Left renal cortex interstitium (tissue), 4 donors: Measurements from ENCODE around the gene MCU. TPM values are rescaled to one million over a fixed set of nuclear protein-coding genes. Genes with fewer than 3 reads are reported as not detected.
A peak's percentile ranks its signal among the peaks of the same experiment; 100 is the strongest.

Experiments used
- DNase-seq, 4 donors: peaks; one replicate each; pipeline ENCODE4 v3.0.0-alpha.2; 2013; ENCODE audit warnings: low read depth in 4 of 4, low spot score in 2 of 4, missing footprints in 1 of 4
- polyA plus RNA-seq, 4 donors: library from polyadenylated mRNA; unstranded; fragments of 120-200 nt; gene quantifications; one replicate each; pipeline ENCODE4 v1.2.1, GENCODE V29; 2013; ENCODE audit not compliant: insufficient read length in 4 of 4

MCU gene
- polyA plus RNA-seq, 4 donors: 35.4 to 52.6 (median 48.2) TPM

- DNase-seq: no peak
Observed at GRCh38 chr10:72830625-72831024, 138.7 kb downstream of the MCU start.

GRCh38 chr10:72831696-72832409, 139.9 kb downstream of the MCU start:
- DNase-seq: no peak

- DNase-seq: no peak
Observed at GRCh38 chr10:72832701-72833100, 140.8 kb downstream of the MCU start.

- peak in 3 of 4 donors; percentile 30 to 52 (median 34) for DNase-seq
Observed at GRCh38 chr10:72834183-72834825, 142.4 kb downstream of the MCU start.

DNA sequence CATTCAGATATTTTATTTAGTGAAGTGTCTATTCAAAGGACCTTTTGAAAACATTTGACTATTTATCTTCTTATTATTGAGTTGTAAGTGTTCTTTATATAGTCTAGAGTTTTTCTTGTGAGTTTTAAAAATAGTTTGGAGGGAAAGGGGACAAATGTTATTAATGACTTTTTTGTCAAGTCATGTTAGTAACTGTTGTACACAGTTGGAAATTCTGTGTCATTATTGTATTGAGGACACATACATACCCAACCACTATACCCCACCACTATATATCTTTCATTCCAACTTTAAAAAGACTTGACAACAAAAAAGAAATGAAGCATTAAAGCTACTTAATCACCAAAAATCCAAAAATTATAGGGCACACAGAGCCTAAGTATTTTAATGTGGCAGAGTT, 148.4 kb downstream of the MCU start:
- no peak for DNase-seq

DNA sequence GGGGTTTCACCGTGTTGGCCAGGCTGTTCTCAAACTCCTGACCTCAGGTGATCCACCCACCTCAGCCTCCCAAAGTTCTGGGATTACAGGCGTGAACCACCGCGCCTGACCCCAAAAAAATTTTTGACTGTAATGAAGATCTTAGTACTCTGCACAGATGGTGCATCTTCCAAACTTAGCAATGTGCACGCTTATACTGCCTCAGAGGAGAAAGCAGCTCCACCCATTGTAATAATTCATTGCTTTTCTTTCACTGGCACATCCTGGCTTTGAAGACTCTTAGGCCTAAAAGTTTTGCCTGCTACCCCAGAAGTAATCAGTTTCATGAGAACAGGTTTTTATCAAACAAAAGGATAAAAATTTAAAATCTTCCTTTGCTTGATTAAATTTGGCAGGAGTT, 149.5 kb downstream of the MCU start:
- no peak for DNase-seq

DNA sequence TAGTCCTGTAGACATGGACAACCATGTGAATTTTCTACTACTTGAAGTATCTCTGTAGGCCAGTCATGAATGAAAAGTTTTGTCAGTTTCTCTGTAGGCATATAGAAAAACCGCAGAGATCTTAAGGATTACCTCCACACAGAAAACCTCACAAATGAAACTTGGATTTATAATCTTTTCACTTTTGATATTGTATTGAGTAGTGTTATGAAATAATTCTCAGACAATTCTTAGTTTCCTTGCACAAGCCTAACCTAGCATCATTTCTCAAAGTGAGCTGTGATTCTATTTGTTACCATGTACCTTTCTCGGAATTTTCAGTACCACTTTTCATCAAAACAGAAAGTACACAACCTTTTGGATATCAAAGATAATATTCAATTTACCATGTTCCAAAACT, 150.2 kb downstream of the MCU start:
- DNase-seq: no peak

- DNase-seq: no peak
Observed at GRCh38 chr10:72846238-72846637, 154.3 kb downstream of the MCU start.

DNA sequence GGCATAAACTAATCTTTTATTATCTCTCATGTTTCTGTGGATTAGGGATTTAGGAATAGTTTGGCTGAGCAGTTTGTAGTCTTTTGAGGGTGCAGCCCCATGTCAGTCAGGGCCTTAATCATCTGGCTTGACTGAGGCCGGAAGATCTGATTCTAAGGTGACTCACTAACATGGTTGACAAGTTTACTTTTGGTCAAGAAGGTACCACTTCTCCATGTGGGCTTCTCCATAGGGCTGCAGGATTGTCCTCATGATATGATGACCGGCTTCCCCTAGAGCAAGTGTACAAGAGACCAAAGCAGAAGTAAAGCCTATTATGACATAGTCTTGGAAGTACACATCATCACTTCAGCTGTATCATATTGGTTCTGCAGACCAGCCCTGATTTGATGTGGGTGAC, 155.7 kb downstream of the MCU start:
- no peak for DNase-seq

- DNase-seq: no peak
Observed at GRCh38 chr10:72850861-72851260, 158.9 kb downstream of the MCU start.

DNA sequence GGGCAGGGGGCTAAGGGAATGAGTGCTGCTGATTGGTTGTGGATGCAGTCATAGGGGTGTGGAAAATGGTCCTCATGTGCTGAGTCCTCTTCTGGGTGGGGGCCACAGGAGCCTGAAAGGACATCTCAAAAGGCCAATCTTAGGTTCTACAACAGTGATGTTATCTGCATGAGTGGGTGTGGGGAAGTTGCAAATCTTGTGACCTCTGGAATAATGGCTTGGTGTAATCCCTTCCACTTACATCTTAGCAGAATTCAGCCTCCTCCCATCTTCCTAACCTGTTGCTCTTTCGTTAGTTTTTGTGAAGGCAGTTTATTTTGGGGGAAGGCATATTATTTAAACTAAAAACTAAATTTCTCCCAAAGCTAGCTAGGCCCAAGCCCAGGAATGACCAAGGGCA, 159.6 kb downstream of the MCU start:
- no peak for DNase-seq

- no peak for DNase-seq
Observed at GRCh38 chr10:72852508-72852907, 160.6 kb downstream of the MCU start.

GRCh38 chr10:72855129-72855528, 163.2 kb downstream of the MCU start:
- no peak for DNase-seq

GRCh38 chr10:72855790-72856189, 163.8 kb downstream of the MCU start:
- no peak for DNase-seq

DNA sequence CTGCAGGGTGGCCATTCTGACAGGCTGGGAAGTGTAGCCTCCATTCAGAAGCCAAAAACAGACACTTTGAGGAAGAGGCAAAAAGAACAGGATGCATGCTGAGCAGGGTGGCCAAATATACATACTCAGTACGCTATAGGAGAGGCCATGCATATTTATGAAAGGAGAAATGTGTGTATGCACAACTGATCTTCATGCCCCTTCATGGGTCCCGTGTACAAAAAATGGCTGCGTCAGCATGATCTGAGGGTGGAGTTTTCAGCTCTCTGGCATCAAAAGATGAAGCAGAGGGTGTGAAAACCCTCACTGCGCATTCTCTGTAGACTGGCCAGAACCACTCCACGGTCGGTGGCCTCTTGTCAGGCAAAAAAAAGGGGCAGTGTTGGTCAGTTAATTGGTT, 166.1 kb downstream of the MCU start:
- no peak for DNase-seq

DNA sequence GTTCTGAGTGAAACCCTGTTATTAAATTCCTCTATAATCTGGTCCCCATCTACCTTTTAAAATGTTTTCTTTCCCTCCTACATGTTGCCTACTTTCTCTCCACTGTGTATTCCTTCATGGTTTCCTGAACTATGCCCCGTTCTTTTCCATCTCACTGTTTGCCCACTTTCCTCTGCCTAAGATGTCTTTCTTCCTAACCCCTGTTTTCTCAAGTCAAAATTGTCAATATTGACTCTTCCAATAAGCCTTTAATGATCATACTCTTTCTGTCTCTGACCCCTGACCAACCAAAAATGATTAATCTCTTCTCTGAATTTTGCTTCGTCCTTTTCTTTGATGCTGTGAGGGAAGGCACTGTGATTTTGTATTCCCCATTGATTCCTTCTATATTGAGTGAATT, 171.0 kb downstream of the MCU start:
- DNase-seq: no peak

GRCh38 chr10:72875250-72876055, 183.5 kb downstream of the MCU start:
- peak in 2 of 4 donors; percentile 4 to 12 for DNase-seq

DNA sequence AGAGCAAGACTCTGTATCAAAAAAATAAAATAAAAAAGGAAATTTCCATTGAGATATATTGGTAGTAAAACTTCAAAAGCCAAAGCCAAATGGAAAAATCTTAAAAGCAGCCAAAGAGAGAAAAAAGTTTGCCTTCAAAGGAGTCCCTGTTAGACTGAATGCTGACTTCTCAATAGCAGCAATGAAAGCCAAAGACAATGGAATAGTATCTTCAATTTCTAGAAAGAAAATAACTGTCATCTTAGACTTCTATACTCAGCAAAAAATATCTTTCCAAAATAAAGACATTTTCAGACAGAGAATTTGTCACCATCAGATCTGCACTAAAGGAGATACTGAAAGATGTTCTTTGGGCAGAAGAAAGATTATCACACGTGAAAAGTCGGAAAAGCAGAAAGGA, 187.3 kb downstream of the MCU start:
- no peak for DNase-seq

- no peak for DNase-seq
Observed at GRCh38 chr10:72881291-72881690, 189.3 kb downstream of the MCU start.

DNA sequence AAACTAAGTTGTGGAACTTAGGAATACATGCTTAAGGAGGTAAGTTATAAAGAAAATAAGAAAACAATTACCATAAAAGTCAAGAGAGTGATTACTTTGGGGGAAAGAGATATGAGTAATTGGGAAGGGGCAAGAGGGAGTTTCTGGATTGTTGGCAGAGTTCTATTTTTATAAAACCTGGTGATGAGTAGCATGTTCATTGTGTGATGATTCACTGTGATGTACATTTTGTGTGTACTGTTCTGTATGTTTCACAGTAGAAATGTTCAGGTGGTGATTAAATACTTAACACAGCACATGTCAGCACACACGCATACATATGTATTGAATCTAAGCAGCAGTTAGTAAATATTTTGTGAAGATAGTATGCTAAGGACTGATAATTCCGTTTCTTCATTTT, 191.9 kb downstream of the MCU start:
- DNase-seq: no peak

DNA sequence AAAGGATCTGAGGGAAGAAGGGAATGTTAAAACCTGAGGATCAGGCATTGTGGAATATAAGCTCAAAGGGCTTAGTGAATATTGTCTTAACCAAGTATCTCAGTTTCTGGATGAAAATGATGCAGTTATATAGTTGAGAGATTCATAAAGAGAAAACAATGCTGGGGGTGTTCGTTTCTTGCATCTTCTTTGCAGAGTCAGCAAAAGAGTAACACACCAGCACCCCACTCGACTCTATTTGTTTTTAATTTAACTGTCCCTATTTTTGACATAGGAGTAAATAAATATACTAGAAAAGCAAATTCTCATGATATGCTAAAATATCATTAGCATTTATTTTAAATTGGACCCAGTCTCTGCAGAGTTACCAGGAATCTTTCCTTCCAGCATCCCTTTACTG, 194.0 kb downstream of the MCU start:
- DNase-seq: no peak

DNA sequence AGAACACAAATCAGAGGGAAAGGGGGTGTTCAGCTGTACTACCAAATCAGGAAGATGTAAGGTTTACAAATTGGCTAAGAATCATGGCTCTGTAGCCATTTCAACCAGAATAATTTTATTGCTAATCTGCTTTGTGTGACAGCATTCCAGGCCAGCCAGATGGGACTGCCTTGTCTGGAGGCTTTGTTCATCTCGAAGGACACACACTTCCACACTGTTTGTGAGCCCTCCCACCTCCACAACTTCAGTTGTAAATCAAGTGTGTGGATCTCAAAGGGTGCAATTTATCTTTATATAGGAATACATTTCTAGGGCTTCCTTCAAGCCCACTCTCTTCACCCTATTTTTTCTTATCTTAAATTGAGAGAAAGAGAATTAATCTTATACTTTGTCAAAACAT, 194.7 kb downstream of the MCU start:
- no peak for DNase-seq
